HepG2 (cell line): ENCODE data around the gene FBN3. TPM values are rescaled to one million over a fixed set of nuclear protein-coding genes. Genes with fewer than 3 reads are reported as not detected.
A peak's percentile ranks its signal among the peaks of the same experiment; 100 is the strongest.

Experiments used
- ATAC-seq: fragments of 200-7000 bp; cut with Tn5 transposase; 3 replicates; pipeline ENCODE4 v1.9.1; 2020; ENCODE audit warnings: mild to moderate bottlenecking, moderate library complexity
- BruUV-seq: library from RNA; stranded (reverse); fragments of 400-500 nt; replicated peaks from 2 replicates; lab custom pipeline; 2021; lab: Mats Ljungman, UMichigan
- CTCF ChIA-PET: fragments of 300-600 bp; formaldehyde crosslinking; extraction: SDS; loops from one replicate; lab custom pipeline; 2021; ENCODE audit warnings: low total read pairs, inconsistent platforms, low intra/inter-chr PET ratio; lab: Yijun Ruan, JAX
- POLR2A ChIA-PET: fragments of 350-600 bp; sonication (Branson Sonifier 250); formaldehyde crosslinking; loops from one replicate; lab custom pipeline; 2020; ENCODE audit warnings: antibody characterized with exemption, inconsistent platforms; lab: Yijun Ruan, JAX
- DNase-seq: peaks from one replicate; pipeline ENCODE4 v3.0.0-alpha.2; 2015; ENCODE audit warnings: low spot score
- FAIRE-seq: peaks from 3 replicates; lab custom pipeline; 2011; peaks lifted over from hg19 to GRCh38; lab: Jason Lieb, UNC
- H2AFZ ChIP-seq: one replicate; pipeline ENCODE4 v1.6.1; 2011; ENCODE audit warnings: low read length, inconsistent platforms
- H3K27ac ChIP-seq: fragments of 300-600 bp; 3 replicates; pipeline ENCODE4 v1.8.0; 2011; ENCODE audit warnings: mixed run types, mild to moderate bottlenecking, mixed read lengths, low read length, inconsistent platforms; ENCODE audit not compliant: insufficient read depth; ENCODE audit errors: extremely low read length
- H3K27me3 ChIP-seq, 2 experiments: fragments of 200-600 bp in 1 of 2; 2 replicates in 1 of 2; 3 replicates in 1 of 2; pipeline versions ENCODE4 v1.6.0 to v1.8.0; 2011; ENCODE audit warnings: low read length in 2 of 2, mild to moderate bottlenecking in 2 of 2, moderate library complexity in 2 of 2, inconsistent platforms in 1 of 2; ENCODE audit not compliant: insufficient read depth in 2 of 2, control insufficient read depth in 1 of 2
- H3K36me3 ChIP-seq, 2 experiments: fragments of 200-600 bp in 1 of 2; replicated peaks in 1 of 2; 2 replicates in 1 of 2; 3 replicates in 1 of 2; pipeline versions ENCODE4 v1.5.1 to v1.8.0; 2011; ENCODE audit warnings: low read length in 2 of 2, inconsistent platforms in 1 of 2; ENCODE audit not compliant: insufficient read depth in 2 of 2, control insufficient read depth in 1 of 2
- H3K4me1 ChIP-seq: 2 replicates; pipeline ENCODE4 v1.5.1; 2012; ENCODE audit warnings: low read length, inconsistent platforms; ENCODE audit not compliant: insufficient read depth
- H3K4me2 ChIP-seq: 2 replicates; pipeline ENCODE4 v1.6.0; 2011; ENCODE audit warnings: low read depth, low read length, inconsistent platforms
- H3K4me3 ChIP-seq, 3 experiments: fragments of 200-600 bp in 1 of 3; sonication (generic), shearing (Covaris generic) in 1 of 3; replicated peaks in 1 of 3; 2 replicates each; pipeline ENCODE4 v1.5.1; 2011 to 2016; ENCODE audit warnings: low read length in 3 of 3, inconsistent platforms in 2 of 3, low read depth in 2 of 3, mild to moderate bottlenecking in 2 of 3, control low read depth in 1 of 3, mixed read lengths in 1 of 3; ENCODE audit not compliant: insufficient read depth in 1 of 3
- H3K79me2 ChIP-seq: one replicate; pipeline ENCODE4 v1.6.1; 2011; ENCODE audit warnings: low read length, inconsistent platforms; ENCODE audit not compliant: insufficient read depth
- H3K9ac ChIP-seq: 2 replicates; pipeline ENCODE4 v1.6.0; 2011; ENCODE audit warnings: mild to moderate bottlenecking, low read depth, low read length, inconsistent platforms; ENCODE audit not compliant: insufficient read depth
- H3K9me3 ChIP-seq: 2 replicates; pipeline ENCODE4 v1.5.1; 2012; ENCODE audit warnings: mild to moderate bottlenecking, low read length
- H4K20me1 ChIP-seq: 2 replicates; pipeline ENCODE4 v1.6.0; 2011; ENCODE audit warnings: inconsistent platforms, mild to moderate bottlenecking, low read length, moderate library complexity; ENCODE audit not compliant: insufficient read depth
- DNMT1 ChIP-seq: sonication (generic); formaldehyde crosslinking; IDR thresholded peaks from 2 replicates; pipeline ENCODE4 v1.5.1; 2020; ENCODE audit warnings: mild to moderate bottlenecking, missing genetic modification reagents
- ERF ChIP-seq: IDR thresholded peaks from 2 replicates; pipeline ENCODE4 v1.6.1; 2018; ENCODE audit warnings: missing biosample characterization, missing genetic modification reagents
- JUND ChIP-seq: sonication (generic); formaldehyde crosslinking; IDR thresholded peaks from 2 replicates; pipeline ENCODE4 v1.8.0; 2022; ENCODE audit warnings: mild to moderate bottlenecking, missing genetic modification reagents
- MEF2D ChIP-seq: sonication (generic); formaldehyde crosslinking; IDR thresholded peaks from 2 replicates; pipeline ENCODE4 v1.5.1; 2020; ENCODE audit warnings: mild to moderate bottlenecking, missing genetic modification reagents
- NCOA1 ChIP-seq: sonication (generic); formaldehyde crosslinking; IDR thresholded peaks from 2 replicates; pipeline ENCODE4 v1.9.0; 2021; ENCODE audit warnings: missing genetic modification reagents
- RXRA ChIP-seq: sonication (generic); formaldehyde crosslinking; IDR thresholded peaks from 2 replicates; pipeline ENCODE4 v1.5.1; 2020; ENCODE audit warnings: missing genetic modification reagents
- RXRB ChIP-seq: IDR thresholded peaks from 2 replicates; pipeline ENCODE4 v1.6.1; 2016; ENCODE audit warnings: borderline replicate concordance, missing genetic modification reagents, missing compliant biosample characterization
- SATB2 ChIP-seq: sonication (generic); formaldehyde crosslinking; IDR thresholded peaks from 2 replicates; pipeline ENCODE4 v1.5.0; 2020; ENCODE audit warnings: missing genetic modification reagents
- ZFX ChIP-seq: sonication (generic); formaldehyde crosslinking; IDR thresholded peaks from 2 replicates; pipeline ENCODE4 v1.4.0; 2020; ENCODE audit warnings: mild to moderate bottlenecking, low read depth, missing genetic modification reagents, moderate library complexity
- ZIK1 ChIP-seq: sonication (generic); formaldehyde crosslinking; IDR thresholded peaks from 2 replicates; pipeline ENCODE4 v1.5.0; 2020; ENCODE audit warnings: mild to moderate bottlenecking, low read depth, missing genetic modification reagents, borderline replicate concordance
- ZNF317 ChIP-seq: sonication (generic); formaldehyde crosslinking; IDR thresholded peaks from 2 replicates; pipeline ENCODE4 v1.5.0; 2020; ENCODE audit warnings: mild to moderate bottlenecking, missing genetic modification reagents
- ZNF619 ChIP-seq: sonication (generic); formaldehyde crosslinking; IDR thresholded peaks from 2 replicates; pipeline ENCODE4 v1.4.0; 2020; ENCODE audit warnings: mild to moderate bottlenecking, missing genetic modification reagents
- WGBS: methylation state at CpG from one replicate; pipeline ENCODE4 v1.1.6; 2017; ENCODE audit warnings: low lambda C conversion rate; 5-methylcytosine and 5-hydroxymethylcytosine counted together
- in situ Hi-C: cut with HindIII; loops from 2 replicates; pipeline ENCODE4 v1.10.0; 2017; ENCODE audit warnings: low pct_unique_long_range_greater_than_20kb; ENCODE audit not compliant: extremely low pct_ligation_motif_present
- intact Hi-C: fragments of 100-400 bp; cut with micrococcal nuclease; formaldehyde crosslinking; loops from one replicate; pipeline ENCODE4 v1.10.0; 2022; ENCODE audit not compliant: unreplicated experiment
- polyA plus RNA-seq, 8 experiments: library from polyadenylated mRNA; depleted of rRNA in 3 of 8; stranded (reverse) in 7 of 8; unstranded in 1 of 8; fragments of >200 nt; fragmentation: Illumina TruSeq in 4 of 8; extraction: Trizol in 4 of 8; gene quantifications; 2 replicates each; pipeline versions ENCODE4 v1.2.1 to v1.2.3, GENCODE V29; 2011 to 2016; ENCODE audit warnings: low read depth in 4 of 8, missing spikeins in 1 of 8, mixed read lengths in 1 of 8; ENCODE audit not compliant: insufficient read depth in 1 of 8
- total RNA-seq, 5 experiments: library from RNA; depleted of rRNA; stranded (reverse); fragments of >200 nt; fragmentation: Illumina TruSeq; extraction: Trizol; gene quantifications; 2 replicates each; pipeline ENCODE4 v1.2.3, GENCODE V29; 2016; ENCODE audit warnings: low read depth in 1 of 5
- TF ChIP-seq, protein P1 (sequence below): sonication (generic); IDR thresholded peaks from 2 replicates; pipeline ENCODE4 v1.6.1; 2016; ENCODE audit warnings: low read depth, borderline replicate concordance
- TF ChIP-seq, protein P2 (sequence below): sonication (generic); formaldehyde crosslinking; IDR thresholded peaks from 2 replicates; pipeline ENCODE4 v1.9.0; 2022; ENCODE audit warnings: low read depth, missing genetic modification reagents
- TF ChIP-seq, protein P3 (sequence below): sonication (generic); formaldehyde crosslinking; IDR thresholded peaks from 2 replicates; pipeline ENCODE4 v1.5.1; 2020; ENCODE audit warnings: mild to moderate bottlenecking, missing genetic modification reagents

Gene FBN3
- total and polyA plus RNA-seq, 2 of the 13 experiments (the other 11 are each of a cell fraction or from before 2014, with no cell fraction given): 0.20 to 1.3 TPM

DNA sequence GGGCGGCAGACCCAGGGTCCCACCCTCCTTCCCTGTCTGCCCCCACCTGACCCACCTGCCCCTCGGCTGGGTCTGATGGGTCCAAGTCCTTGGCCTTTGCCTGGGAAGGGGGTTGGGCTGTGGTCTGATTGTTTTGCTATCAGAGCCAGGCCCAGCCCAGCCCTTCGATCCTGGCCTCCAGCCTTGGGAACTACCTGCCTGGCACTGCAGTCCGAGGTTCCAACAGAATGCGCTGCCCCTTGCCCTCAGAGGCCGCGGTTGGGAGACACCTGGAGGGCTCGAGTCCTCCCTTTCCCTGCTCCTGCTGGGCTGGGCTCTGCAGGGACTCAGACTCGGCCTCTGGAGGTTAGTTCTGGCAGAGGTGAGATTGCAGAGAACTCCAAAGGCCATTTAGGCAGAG lies 95.2 kb downstream of the FBN3 start (continued):
- TF ChIP-seq JUND (no peak), NCOA1 (CRISPR knock-in tag) (no peak), ERF (0 out of 2 replicates have a peak, but pooled peaks have one; percentile 22), ZNF317 (no peak), RXRB (CRISPR knock-in tag) (0 out of 2 replicates have a peak, but pooled peaks have one; percentile 18), RXRA (CRISPR knock-in tag) (peak; percentile 35; the same call in 1 of the 2 replicates), ZFX (CRISPR knock-in tag) (peak; percentile 42; the same call in 1 of the 2 replicates)
- TF ChIP-seq, protein P1, sequence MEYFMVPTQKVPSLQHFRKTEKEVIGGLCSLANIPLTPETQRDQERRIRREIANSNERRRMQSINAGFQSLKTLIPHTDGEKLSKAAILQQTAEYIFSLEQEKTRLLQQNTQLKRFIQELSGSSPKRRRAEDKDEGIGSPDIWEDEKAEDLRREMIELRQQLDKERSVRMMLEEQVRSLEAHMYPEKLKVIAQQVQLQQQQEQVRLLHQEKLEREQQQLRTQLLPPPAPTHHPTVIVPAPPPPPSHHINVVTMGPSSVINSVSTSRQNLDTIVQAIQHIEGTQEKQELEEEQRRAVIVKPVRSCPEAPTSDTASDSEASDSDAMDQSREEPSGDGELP: peak; percentile 14; the same call in 1 of the 2 replicates
- TF ChIP-seq, protein P2, sequence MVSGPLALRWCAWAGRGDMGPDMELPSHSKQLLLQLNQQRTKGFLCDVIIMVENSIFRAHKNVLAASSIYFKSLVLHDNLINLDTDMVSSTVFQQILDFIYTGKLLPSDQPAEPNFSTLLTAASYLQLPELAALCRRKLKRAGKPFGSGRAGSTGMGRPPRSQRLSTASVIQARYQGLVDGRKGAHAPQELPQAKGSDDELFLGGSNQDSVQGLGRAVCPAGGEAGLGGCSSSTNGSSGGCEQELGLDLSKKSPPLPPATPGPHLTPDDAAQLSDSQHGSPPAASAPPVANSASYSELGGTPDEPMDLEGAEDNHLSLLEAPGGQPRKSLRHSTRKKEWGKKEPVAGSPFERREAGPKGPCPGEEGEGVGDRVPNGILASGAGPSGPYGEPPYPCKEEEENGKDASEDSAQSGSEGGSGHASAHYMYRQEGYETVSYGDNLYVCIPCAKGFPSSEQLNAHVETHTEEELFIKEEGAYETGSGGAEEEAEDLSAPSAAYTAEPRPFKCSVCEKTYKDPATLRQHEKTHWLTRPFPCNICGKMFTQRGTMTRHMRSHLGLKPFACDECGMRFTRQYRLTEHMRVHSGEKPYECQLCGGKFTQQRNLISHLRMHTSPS: peak; percentile 71; the same call in 1 of the 2 replicates

DNA sequence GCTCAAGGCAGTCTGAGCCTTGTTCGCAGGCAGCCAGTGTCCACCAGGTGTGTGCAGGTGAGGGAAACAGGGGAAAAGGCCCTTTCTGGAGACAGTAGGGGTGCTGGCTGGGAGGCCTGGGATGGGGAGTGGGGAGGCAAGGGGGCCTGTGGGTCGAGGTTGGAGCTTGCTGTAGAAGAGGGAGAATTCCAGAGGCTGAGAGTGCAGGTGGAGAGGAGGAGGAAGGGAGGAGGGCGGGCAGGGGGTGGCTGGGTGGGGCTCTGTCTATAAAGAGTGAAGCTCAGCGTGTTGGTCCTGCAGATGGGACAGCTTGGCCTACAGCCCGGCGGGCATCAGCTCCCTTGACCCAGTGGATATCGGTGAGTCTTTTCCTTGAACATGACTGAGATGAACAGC lies 96.9 kb downstream of the FBN3 start, which contains the start of gene CCL25:
CCL25 (plus strand) TSS at position 297 of the 396 bp plus-strand sequence. CDS start 290 bp downstream, outside the sequence.
- Histone ChIP-seq H3K79me2 (no peaks in the 10 kb centered on the region), H3K4me3 (no peak within 1 kb of the TSS), H4K20me1 (no peaks in the 10 kb centered on the region), H2AFZ (no peak within 1 kb of the TSS), H3K36me3 (no peaks in the 10 kb centered on the region), H3K9ac (no peak within 1 kb of the TSS), H3K4me2 (peak within 1 kb of the TSS; percentile 42; the same call in 1 of the 2 replicates), H3K27ac (no peak within 1 kb of the TSS), H3K4me1 (peaks cover 24% of the 10 kb centered on the region), H3K9me3 (no peaks in the 10 kb centered on the region), H3K27me3 (no peaks in the 10 kb centered on the region; a peak in 1 of 5 replicates)
- BruUV-seq: no TSS peak
- CTCF ChIA-PET: no interaction called here
- intact Hi-C loops: no loop called here
- POLR2A ChIA-PET: interaction anchor here (0.6 kb wide), 1 partner anchor 109 kb away, joined by 3 read pairs; the partner anchor contains the start of gene TIMM44
- ATAC-seq: no peak
- DNase-seq: no peak
- in situ Hi-C loops: no loop called here
- 48% methylated on average over 5 of the region's 7 CpGs for WGBS
- no peak for FAIRE-seq
- no peak for TF ChIP-seq ZIK1
- no peak for TF ChIP-seq SATB2 (CRISPR knock-in tag)
- TF ChIP-seq, protein P3, sequence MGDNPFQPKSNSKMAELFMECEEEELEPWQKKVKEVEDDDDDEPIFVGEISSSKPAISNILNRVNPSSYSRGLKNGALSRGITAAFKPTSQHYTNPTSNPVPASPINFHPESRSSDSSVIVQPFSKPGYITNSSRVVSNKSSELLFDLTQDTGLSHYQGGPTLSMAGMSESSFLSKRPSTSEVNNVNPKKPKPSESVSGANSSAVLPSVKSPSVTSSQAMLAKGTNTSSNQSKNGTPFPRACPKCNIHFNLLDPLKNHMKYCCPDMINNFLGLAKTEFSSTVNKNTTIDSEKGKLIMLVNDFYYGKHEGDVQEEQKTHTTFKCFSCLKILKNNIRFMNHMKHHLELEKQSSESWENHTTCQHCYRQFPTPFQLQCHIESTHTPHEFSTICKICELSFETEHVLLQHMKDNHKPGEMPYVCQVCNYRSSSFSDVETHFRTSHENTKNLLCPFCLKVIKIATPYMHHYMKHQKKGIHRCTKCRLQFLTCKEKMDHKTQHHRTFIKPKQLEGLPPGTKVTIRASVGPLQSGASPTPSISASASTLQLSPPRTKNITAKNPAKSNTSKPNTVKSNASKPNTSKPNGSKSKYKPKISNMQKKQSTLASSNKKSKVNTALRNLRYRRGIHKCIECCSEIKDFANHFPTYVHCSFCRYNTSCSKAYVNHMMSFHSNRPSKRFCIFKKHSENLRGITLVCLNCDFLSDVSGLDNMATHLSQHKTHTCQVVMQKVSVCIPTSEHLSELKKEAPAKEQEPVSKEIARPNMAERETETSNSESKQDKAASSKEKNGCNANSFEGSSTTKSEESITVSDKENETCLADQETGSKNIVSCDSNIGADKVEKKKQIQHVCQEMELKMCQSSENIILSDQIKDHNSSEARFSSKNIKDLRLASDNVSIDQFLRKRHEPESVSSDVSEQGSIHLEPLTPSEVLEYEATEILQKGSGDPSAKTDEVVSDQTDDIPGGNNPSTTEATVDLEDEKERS (CRISPR knock-in tag): no peak
- TF ChIP-seq DNMT1 (CRISPR knock-in tag): no peak
- no peak for TF ChIP-seq ZNF619 (CRISPR knock-in tag)
- no peak for TF ChIP-seq MEF2D (CRISPR knock-in tag)
